ENCODE results near the gene EPB41L2.

Gene EPB41L2

GRCh38 chr6:131033631-131034030 lies 29.4 kb downstream of the EPB41L2 start:
- no peak overlapping the region for H3K27ac ChIP-seq (ENCODE audit: low read length)
- no peaks in the 10 kb centered on the region for H3K36me3 ChIP-seq (ENCODE audit: control insufficient read depth, low read depth, low read length)
- H3K4me1 ChIP-seq (ENCODE audit: control insufficient read depth, low read depth, low read length) = peaks cover 12% of the 10 kb centered on the region
- H3K27me3 ChIP-seq (ENCODE audit: control insufficient read depth, insufficient read depth, low read length) = no peaks in the 10 kb centered on the region
- H3K9ac ChIP-seq (ENCODE audit: low read length) = no peak overlapping the region
- no peak overlapping the region for H3K4me3 ChIP-seq (ENCODE audit: low read length)
- H3K9me3 ChIP-seq (ENCODE audit: control insufficient read depth, low read depth, low read length) = no peaks in the 10 kb centered on the region

- Histone ChIP-seq H3K9me3 (ENCODE audit: control insufficient read depth, low read depth, low read length) (no peaks in the 10 kb centered on the region), H3K4me3 (ENCODE audit: low read length) (no peak overlapping the region), H3K4me1 (ENCODE audit: control insufficient read depth, low read depth, low read length) (peaks cover 12% of the 10 kb centered on the region), H3K36me3 (ENCODE audit: control insufficient read depth, low read depth, low read length) (no peaks in the 10 kb centered on the region), H3K27ac (ENCODE audit: low read length) (no peak overlapping the region), H3K27me3 (ENCODE audit: control insufficient read depth, insufficient read depth, low read length) (no peaks in the 10 kb centered on the region), H3K9ac (ENCODE audit: low read length) (no peak overlapping the region)
Measured at GRCh38 chr6:131029626-131030297, 33.3 kb downstream of the EPB41L2 start.

GRCh38 chr6:131027326-131027725 lies 35.7 kb downstream of the EPB41L2 start:
- Histone ChIP-seq H3K36me3 (ENCODE audit: control insufficient read depth, low read depth, low read length) (no peaks in the 10 kb centered on the region), H3K4me3 (ENCODE audit: low read length) (no peak overlapping the region), H3K9ac (ENCODE audit: low read length) (no peak overlapping the region), H3K27me3 (ENCODE audit: control insufficient read depth, insufficient read depth, low read length) (no peaks in the 10 kb centered on the region), H3K9me3 (ENCODE audit: control insufficient read depth, low read depth, low read length) (no peaks in the 10 kb centered on the region), H3K27ac (ENCODE audit: low read length) (no peak overlapping the region), H3K4me1 (ENCODE audit: control insufficient read depth, low read depth, low read length) (peaks cover 12% of the 10 kb centered on the region)

DNA sequence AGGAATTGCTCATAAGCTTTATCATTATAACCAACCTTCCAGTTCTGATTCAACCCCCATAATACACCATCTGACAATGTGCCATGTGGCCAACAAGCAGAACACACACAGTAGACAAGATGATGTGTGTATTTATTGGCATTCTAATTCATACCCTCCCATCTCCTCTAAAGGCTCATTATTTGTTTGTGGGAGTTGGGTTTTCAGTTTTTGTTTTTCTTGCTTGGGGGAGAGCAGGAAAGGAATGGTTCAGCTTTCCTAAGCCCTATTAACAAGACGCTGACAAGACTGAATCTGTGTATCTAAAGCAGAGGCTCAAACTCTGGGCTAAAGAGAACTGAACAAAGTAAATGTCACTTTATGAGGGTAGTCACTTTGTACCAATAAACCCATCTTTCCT lies 36.8 kb downstream of the EPB41L2 start:
- Histone ChIP-seq H3K4me1 (ENCODE audit: control insufficient read depth, low read depth, low read length) (peaks cover 12% of the 10 kb centered on the region), H3K27me3 (ENCODE audit: control insufficient read depth, insufficient read depth, low read length) (no peaks in the 10 kb centered on the region), H3K27ac (ENCODE audit: low read length) (no peak overlapping the region)

DNA sequence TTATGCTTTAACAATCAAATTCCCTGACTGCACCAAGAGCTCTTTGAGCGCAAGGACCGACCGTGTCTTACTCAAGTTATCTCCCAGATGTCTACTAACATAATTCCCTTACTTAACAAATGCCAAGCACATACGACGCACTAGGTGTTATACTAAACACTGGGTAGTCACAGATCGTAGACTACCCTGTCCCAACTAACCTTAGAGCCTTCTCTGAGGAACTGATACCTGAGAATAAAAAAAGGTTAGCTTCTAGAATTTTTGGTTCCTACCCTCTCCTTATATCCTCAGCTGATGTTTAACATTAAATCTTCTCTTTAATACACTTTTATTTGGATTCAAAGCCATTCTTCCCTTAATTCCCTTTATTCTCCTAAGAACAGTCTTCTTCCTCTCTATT lies 38.5 kb downstream of the EPB41L2 start:
- H3K4me1 ChIP-seq (ENCODE audit: control insufficient read depth, low read depth, low read length) = peaks cover 3% of the 10 kb centered on the region
- H3K27ac ChIP-seq (ENCODE audit: low read length) = no peak overlapping the region
- no peak overlapping the region for H3K9ac ChIP-seq (ENCODE audit: low read length)
- H3K36me3 ChIP-seq (ENCODE audit: control insufficient read depth, low read depth, low read length) = no peaks in the 10 kb centered on the region
- H3K4me3 ChIP-seq (ENCODE audit: low read length) = no peak overlapping the region
- no peaks in the 10 kb centered on the region for H3K9me3 ChIP-seq (ENCODE audit: control insufficient read depth, low read depth, low read length)
- no peaks in the 10 kb centered on the region for H3K27me3 ChIP-seq (ENCODE audit: control insufficient read depth, insufficient read depth, low read length)

More for the DNA sequence above, 36.8 kb downstream of the EPB41L2 start:
- H3K36me3 ChIP-seq (ENCODE audit: control insufficient read depth, low read depth, low read length) = no peaks in the 10 kb centered on the region
- no peaks in the 10 kb centered on the region for H3K9me3 ChIP-seq (ENCODE audit: control insufficient read depth, low read depth, low read length)
- no peak overlapping the region for H3K9ac ChIP-seq (ENCODE audit: low read length)
- no peak overlapping the region for H3K4me3 ChIP-seq (ENCODE audit: low read length)

DNA sequence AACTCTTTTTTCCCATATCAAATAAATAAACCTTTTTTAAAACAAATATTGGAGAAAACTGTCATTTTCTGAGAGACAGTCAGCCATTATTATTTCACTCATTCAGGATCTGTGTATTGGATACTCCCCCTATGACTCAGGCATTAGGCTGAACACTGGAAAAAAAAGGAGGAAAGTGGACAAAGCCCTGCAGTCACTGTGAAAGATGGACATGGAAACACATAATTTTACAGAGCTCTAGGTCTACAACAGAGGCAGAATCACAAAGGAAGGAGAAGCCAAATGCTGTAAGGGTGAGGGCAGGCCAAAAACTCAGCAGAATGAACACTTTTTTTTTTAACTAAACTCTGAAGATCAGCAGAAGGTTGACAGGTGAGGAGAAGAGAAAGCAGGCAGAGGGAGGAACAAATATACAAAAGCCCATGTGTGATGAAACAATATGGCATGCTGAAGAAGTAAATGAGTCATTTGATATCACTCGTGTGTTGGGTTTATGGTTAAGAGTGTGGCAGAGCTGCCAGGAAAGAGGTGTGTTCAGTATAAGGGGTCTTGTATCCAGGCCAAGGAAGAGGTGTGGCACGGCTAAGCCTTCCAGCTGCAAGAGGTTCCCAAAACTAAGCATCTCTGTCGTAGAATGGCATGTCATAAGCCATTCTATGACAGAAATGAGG lies 39.1 kb downstream of the EPB41L2 start:
- no peaks in the 10 kb centered on the region for H3K4me1 ChIP-seq (ENCODE audit: control insufficient read depth, low read depth, low read length)
- H3K27ac ChIP-seq (ENCODE audit: low read length) = no peak overlapping the region
- no peak overlapping the region for H3K4me3 ChIP-seq (ENCODE audit: low read length)
- no peaks in the 10 kb centered on the region for H3K9me3 ChIP-seq (ENCODE audit: control insufficient read depth, low read depth, low read length)
- no peaks in the 10 kb centered on the region for H3K27me3 ChIP-seq (ENCODE audit: control insufficient read depth, insufficient read depth, low read length)
- no peak overlapping the region for H3K9ac ChIP-seq (ENCODE audit: low read length)
- no peaks in the 10 kb centered on the region for H3K36me3 ChIP-seq (ENCODE audit: control insufficient read depth, low read depth, low read length)

DNA sequence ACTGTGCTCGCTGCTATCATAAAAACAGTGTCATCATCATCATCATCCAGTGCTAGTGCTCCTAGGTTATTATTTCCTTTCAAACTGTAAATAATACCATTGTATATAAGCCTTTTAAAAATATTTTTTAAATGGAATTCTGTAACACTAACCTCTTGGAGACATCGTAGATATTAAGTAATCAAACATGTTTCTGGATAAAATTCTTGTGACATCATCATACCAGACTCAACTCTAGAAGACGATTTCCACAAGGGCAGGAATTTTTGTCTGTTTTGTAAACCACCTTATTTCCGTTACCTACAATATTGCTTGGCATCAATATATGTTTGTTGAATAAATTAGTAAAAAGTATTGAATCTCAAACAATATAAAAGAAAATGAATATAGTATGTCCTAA lies 40.4 kb downstream of the EPB41L2 start:
- no peaks in the 10 kb centered on the region for H3K4me1 ChIP-seq (ENCODE audit: control insufficient read depth, low read depth, low read length)
- H3K27me3 ChIP-seq (ENCODE audit: control insufficient read depth, insufficient read depth, low read length) = no peaks in the 10 kb centered on the region
- H3K36me3 ChIP-seq (ENCODE audit: control insufficient read depth, low read depth, low read length) = no peaks in the 10 kb centered on the region
- no peak overlapping the region for H3K4me3 ChIP-seq (ENCODE audit: low read length)
- H3K9ac ChIP-seq (ENCODE audit: low read length) = no peak overlapping the region
- H3K9me3 ChIP-seq (ENCODE audit: control insufficient read depth, low read depth, low read length) = no peaks in the 10 kb centered on the region
- H3K27ac ChIP-seq (ENCODE audit: low read length) = no peak overlapping the region

GRCh38 chr6:131017962-131018361 lies 45.1 kb downstream of the EPB41L2 start:
- Histone ChIP-seq H3K9me3 (ENCODE audit: control insufficient read depth, low read depth, low read length) (no peaks in the 10 kb centered on the region), H3K4me1 (ENCODE audit: control insufficient read depth, low read depth, low read length) (peaks cover 8% of the 10 kb centered on the region), H3K27ac (ENCODE audit: low read length) (no peak overlapping the region), H3K36me3 (ENCODE audit: control insufficient read depth, low read depth, low read length) (no peaks in the 10 kb centered on the region), H3K27me3 (ENCODE audit: control insufficient read depth, insufficient read depth, low read length) (no peaks in the 10 kb centered on the region), H3K4me3 (ENCODE audit: low read length) (no peak overlapping the region), H3K9ac (ENCODE audit: low read length) (no peak overlapping the region)

- Histone ChIP-seq H3K4me3 (ENCODE audit: low read length) (no peak overlapping the region), H3K27ac (ENCODE audit: low read length) (no peak overlapping the region), H3K27me3 (ENCODE audit: control insufficient read depth, insufficient read depth, low read length) (no peaks in the 10 kb centered on the region), H3K4me1 (ENCODE audit: control insufficient read depth, low read depth, low read length) (peaks cover 8% of the 10 kb centered on the region), H3K9me3 (ENCODE audit: control insufficient read depth, low read depth, low read length) (no peaks in the 10 kb centered on the region), H3K9ac (ENCODE audit: low read length) (no peak overlapping the region), H3K36me3 (ENCODE audit: control insufficient read depth, low read depth, low read length) (no peaks in the 10 kb centered on the region)
Measured at GRCh38 chr6:131015630-131016263, 47.3 kb downstream of the EPB41L2 start.

DNA sequence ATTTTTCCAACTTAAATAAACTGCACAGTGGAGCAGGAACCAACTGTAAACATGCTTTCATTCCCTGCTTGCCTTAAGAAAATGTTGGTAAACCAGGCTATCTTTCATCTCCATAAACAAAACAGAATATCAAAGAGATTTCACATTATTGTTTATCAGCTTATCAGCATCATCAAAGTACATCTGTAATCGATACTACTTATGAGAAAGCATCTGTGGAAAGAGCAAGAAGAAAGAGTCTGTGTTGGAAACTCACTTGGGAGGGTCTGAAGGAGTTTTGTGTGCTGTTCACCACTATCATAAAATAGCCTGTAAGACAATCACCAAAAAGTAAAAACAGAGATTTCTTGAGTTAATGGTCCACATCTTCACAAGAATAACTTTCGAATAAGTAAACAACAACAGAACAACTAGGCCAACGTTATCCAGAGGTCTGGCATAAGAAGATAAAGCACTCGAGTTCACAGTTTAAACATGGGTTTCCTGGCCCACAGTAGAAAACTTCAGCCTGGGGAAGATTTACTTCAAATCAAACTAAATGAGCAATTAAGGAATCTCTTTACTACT lies 47.9 kb downstream of the EPB41L2 start:
- Histone ChIP-seq H3K27me3 (ENCODE audit: control insufficient read depth, insufficient read depth, low read length) (no peaks in the 10 kb centered on the region), H3K27ac (ENCODE audit: low read length) (no peak overlapping the region), H3K4me3 (ENCODE audit: low read length) (no peak overlapping the region), H3K9me3 (ENCODE audit: control insufficient read depth, low read depth, low read length) (no peaks in the 10 kb centered on the region), H3K4me1 (ENCODE audit: control insufficient read depth, low read depth, low read length) (peaks cover 8% of the 10 kb centered on the region), H3K36me3 (ENCODE audit: control insufficient read depth, low read depth, low read length) (no peaks in the 10 kb centered on the region), H3K9ac (ENCODE audit: low read length) (no peak overlapping the region)

- H3K9me3 ChIP-seq (ENCODE audit: control insufficient read depth, low read depth, low read length) = no peaks in the 10 kb centered on the region
- H3K4me1 ChIP-seq (ENCODE audit: control insufficient read depth, low read depth, low read length) = peaks cover 8% of the 10 kb centered on the region
- H3K27ac ChIP-seq (ENCODE audit: low read length) = no peak overlapping the region
- H3K9ac ChIP-seq (ENCODE audit: low read length) = no peak overlapping the region
- no peaks in the 10 kb centered on the region for H3K27me3 ChIP-seq (ENCODE audit: control insufficient read depth, insufficient read depth, low read length)
- no peaks in the 10 kb centered on the region for H3K36me3 ChIP-seq (ENCODE audit: control insufficient read depth, low read depth, low read length)
- no peak overlapping the region for H3K4me3 ChIP-seq (ENCODE audit: low read length)
Measured at GRCh38 chr6:131014080-131014776, 48.8 kb downstream of the EPB41L2 start.
